HG02642 (cell line): ENCODE data around the gene HCRTR1.

Experiments used
- ATAC-seq: cut with Tn5 transposase; IDR thresholded peaks from one replicate; pipeline ENCODE4 v1.9.1; 2021; ENCODE audit warnings: mild to moderate bottlenecking; ENCODE audit not compliant: unreplicated experiment, poor library complexity

Gene HCRTR1

GRCh38 chr1:31646259-31646960, 28.9 kb downstream of the HCRTR1 start:
- no peak for ATAC-seq

- ATAC-seq = no peak
Observed at GRCh38 chr1:31647106-31647505, 29.6 kb downstream of the HCRTR1 start.

GRCh38 chr1:31648190-31648589, 30.7 kb downstream of the HCRTR1 start:
- ATAC-seq = no peak

- ATAC-seq = no peak
Observed at GRCh38 chr1:31648641-31649357, 31.3 kb downstream of the HCRTR1 start.

GRCh38 chr1:31650161-31651088, 32.9 kb downstream of the HCRTR1 start:
- no peak for ATAC-seq

- ATAC-seq = no peak
Observed at GRCh38 chr1:31651089-31651420, 33.6 kb downstream of the HCRTR1 start.

GRCh38 chr1:31651766-31652165, 34.3 kb downstream of the HCRTR1 start:
- no peak for ATAC-seq

GRCh38 chr1:31652891-31653499, 35.5 kb downstream of the HCRTR1 start:
- ATAC-seq = no peak

GRCh38 chr1:31653717-31654473, 36.4 kb downstream of the HCRTR1 start:
- ATAC-seq = no peak

GRCh38 chr1:31654474-31654776, 36.9 kb downstream of the HCRTR1 start:
- no peak for ATAC-seq

GRCh38 chr1:31655104-31655503, 37.6 kb downstream of the HCRTR1 start:
- no peak for ATAC-seq

- ATAC-seq = no peak
Observed at GRCh38 chr1:31655756-31656155, 38.3 kb downstream of the HCRTR1 start.

- ATAC-seq = no peak
Observed at GRCh38 chr1:31657020-31657804, 39.7 kb downstream of the HCRTR1 start.

GRCh38 chr1:31657972-31658510, 40.6 kb downstream of the HCRTR1 start:
- no peak for ATAC-seq

GRCh38 chr1:31658721-31659120, 41.2 kb downstream of the HCRTR1 start:
- ATAC-seq = no peak

- no peak for ATAC-seq
Observed at GRCh38 chr1:31659889-31660288, 42.4 kb downstream of the HCRTR1 start.

GRCh38 chr1:31660871-31661455, 43.5 kb downstream of the HCRTR1 start:
- no peak for ATAC-seq

GRCh38 chr1:31661856-31662255, 44.4 kb downstream of the HCRTR1 start:
- ATAC-seq = no peak

- no peak for ATAC-seq
Observed at GRCh38 chr1:31662463-31662862, 45.0 kb downstream of the HCRTR1 start.
